SH-SY5Y (cell line): ENCODE data around the gene LGALS3BP.

Experiments
- GATA2 ChIP-seq: IDR thresholded peaks from 2 replicates; pipeline ENCODE4 v1.6.1; 2011; ENCODE audit warnings: mild to moderate bottlenecking, low read depth, low read length
- GATA3 ChIP-seq: IDR thresholded peaks from 2 replicates; pipeline ENCODE4 v1.6.1; 2011; ENCODE audit warnings: low read depth, mild to moderate bottlenecking, low read length, moderate library complexity

- no peak for TF ChIP-seq GATA2
- no peak for TF ChIP-seq GATA3
These were observed 4.8 kb downstream of the LGALS3BP start for GRCh38 chr17:78974635-78975591.
